Measurements from ENCODE around the gene COL6A3.
"Not testable (repeated sequence)": the region's sequence is repeated elsewhere in the genome, so short reads cannot be mapped to it uniquely, and the experiment has no call there.

COL6A3 gene

DNA sequence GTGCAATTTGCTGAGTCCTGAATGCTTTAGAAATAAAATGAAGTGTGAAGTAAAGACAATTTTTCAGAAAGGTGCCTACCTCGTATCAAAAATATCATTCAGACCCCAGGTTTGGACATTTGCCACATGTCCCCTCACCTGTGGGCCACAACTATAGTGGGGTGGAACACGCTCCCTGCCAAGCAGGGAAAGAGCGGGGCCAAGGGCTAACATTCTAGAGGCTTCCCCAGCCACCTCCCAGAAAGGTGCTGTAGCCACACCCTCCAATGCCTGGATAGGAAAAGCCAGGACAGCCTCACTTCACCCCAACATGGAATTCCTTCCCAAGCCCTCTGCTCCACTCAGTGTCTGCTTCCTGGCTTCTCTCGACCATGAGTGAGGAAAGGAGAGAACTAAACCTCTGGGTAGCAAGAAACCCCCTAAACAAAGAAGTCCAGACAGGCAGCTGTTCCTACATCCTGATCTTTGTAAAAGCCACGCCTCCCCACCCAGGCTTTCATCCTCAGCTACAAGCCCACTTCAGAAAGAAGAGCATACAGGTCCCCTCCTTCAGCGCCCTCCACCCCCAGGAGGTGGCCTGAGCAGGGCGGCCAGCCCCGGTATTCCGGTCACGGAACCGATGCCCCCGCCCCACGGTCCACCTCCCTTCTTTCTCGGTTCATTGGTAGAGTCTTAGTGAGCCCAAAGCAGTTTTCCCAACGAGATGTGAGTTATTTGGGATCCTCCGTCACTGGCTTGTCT lies 2.1 kb downstream of the COL6A3 start:
- DNase-seq: no peak

DNA sequence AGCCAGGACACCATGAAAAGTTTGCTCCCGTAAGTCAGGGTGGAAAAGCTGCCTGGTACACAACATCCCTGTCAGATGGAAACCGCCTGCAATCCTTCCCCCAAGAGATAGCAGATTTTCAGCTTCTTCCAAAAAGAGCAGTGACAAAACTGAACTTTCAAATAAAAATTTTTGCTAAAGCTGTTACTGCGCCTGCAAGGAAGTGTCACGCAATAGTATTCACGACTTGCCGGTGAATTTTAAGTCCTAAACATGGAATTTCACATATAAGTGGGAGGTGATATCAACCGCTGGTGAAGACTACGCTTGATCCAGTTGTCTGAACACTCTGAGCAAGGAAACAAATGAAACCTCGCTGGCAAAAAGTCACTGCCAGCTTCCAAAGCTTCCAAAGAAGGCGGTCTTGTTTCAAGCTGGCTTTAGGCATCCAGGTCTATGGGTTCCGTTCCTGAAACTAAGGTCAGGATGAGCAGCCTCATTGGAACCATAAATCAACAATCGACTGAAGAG lies 2.8 kb downstream of the COL6A3 start:
- no peak for DNase-seq

DNA sequence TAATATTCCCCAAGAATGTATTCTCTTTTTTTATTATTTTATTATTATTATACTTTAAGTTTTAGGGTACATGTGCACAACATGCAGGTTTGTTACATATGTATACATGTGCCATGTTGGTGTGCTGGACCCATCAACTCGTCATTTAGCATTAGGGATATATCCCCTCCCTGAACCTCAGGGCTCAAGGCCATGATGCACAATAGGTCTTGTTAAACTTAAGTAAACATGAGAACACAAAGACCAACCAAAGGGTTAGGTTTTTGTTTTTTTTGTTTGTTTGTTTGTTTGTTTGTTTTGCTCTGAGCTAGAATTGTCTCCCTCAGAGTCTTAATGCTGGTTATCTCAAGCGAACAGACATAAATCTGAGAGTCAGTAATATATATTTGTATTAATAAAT lies 4.7 kb downstream of the COL6A3 start:
- not testable (repeated sequence) for DNase-seq

DNA sequence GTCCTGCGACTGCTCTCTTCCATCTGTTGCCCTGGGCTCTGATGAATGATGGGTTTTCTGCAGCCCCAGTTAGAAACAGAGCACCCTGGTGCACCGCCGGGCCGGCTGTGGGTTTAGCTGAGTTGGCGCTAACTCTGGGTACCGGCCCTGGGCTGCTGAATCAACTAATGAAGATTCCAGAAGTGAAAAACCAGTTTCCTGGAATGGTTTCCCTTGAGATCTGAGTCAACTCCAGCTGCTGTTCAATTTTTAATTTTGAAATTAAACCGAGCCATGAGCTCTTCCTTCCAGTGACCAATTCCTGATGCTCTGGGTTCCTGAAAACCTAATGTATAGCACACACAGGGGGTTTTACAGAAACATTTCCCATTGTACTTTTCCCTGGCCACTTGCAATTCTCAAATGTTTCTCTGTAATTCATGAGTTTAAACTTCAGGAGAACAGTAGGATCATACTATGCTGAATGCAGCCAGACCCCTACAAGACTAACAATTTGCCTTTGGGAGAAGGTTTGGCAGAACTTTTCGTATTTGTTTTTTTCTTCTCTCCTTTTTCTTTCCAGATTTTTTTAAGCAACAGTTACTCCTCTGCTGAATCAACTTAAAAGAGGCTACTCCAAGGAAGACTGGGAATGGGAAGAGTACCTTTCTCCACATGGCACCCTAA lies 5.5 kb downstream of the COL6A3 start:
- no peak for DNase-seq

DNA sequence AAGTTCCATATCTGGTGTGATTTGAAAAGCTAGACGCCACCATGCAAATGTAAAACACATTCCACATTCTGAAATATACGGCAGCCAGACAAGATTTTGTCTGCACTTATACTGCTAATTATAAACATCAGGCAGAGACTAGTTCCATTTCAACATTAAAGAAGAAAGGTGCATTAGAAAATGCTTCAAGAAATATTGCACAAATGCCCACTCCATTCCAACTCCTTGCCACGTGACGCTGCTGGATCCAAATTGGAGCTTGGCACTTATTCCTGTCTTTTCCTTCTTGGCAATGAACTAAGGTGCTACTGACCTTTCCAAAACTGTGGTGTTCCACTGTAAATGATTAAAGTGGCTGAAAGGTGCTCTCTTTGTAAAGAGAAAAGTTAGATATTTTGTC lies 6.3 kb downstream of the COL6A3 start:
- no peak for DNase-seq

DNA sequence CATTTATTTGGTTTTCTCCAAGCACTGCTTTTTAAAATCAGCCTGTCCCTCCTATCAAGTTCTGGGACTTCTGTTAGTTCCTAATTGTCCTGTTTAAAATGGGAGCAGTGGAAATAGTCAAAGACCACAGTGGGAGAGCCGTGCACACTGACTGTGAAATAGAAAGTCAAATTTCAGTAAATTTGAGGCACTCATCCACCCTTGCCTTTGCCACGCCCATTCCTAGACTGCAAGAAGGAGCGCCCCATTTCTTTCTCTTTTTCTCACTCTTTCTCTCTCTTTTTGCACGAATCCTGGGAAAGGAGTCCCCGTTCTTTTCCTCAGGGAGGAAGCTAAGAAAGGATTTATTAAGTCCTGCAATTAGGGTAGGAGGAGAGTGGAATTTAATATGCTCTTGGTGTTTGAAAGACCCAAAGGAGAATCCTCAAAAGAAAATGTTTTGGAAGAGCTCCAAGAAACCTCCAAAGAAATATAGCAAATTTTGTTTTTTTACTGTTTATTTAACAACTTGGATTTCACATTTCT lies 7.5 kb downstream of the COL6A3 start:
- no peak for DNase-seq

DNA sequence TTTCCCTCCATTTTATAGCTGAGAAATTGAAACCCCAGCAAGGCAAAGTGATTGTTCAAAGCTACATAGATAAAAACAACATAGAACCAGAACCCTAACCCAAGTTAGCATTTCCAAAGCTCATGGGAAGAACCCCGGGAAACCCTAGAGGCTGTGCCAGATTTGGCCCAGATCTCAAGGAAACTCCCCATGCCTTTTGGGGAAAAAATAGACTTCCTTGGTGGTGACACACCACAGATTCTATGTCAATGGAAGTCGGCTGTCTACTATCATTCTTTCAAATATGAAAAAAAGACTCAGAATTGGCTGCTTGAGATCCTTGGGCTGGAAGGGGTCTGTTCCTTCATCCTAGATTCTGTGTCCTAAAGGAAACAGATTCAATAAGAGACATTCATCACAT lies 8.4 kb downstream of the COL6A3 start:
- DNase-seq: no peak

DNA sequence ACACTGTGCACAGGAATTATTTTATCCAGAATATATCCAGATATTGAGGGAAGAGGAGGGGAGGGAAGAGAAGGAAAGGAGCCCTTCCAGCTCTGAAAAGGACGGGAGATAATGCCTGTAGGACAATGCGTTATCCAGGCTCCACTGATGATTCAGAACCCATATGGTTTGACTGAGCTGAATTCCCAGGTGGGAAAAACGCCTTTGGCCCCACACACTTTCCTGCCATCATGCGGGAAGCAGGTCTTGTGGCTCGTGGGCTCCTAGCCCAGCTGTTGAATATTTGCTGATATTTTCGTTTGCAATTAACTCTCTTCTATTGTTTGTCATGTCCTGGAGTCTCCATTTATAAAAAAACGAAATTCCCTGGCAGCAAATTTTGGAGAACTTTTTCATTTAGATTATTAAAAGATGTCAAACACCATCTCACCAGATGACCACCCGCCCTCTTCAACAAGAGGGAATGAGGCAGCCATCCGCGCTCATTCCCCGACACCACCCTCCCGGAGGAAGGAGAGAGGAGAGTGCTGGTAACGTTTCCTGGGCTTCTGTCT lies 8.9 kb downstream of the COL6A3 start:
- DNase-seq: no peak

DNA sequence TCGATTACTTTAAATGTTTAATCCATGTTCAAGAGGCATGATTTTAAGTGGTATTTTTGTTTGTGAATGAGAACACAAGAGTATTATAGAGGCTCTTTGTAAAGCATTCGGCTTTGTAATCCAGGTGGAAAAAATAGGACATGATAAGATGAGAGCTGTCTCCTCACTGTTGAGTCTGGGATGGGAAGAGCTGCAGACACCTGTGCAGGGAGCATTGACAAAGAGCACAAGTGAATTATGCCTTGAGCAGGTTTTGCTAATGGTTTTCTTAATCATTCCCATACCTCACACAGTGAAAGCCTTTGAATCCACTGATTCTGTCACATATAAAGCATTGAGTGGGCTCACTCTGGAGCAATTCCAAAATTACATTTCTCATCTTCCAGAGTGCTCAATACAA lies 9.6 kb downstream of the COL6A3 start:
- no peak for DNase-seq

DNA sequence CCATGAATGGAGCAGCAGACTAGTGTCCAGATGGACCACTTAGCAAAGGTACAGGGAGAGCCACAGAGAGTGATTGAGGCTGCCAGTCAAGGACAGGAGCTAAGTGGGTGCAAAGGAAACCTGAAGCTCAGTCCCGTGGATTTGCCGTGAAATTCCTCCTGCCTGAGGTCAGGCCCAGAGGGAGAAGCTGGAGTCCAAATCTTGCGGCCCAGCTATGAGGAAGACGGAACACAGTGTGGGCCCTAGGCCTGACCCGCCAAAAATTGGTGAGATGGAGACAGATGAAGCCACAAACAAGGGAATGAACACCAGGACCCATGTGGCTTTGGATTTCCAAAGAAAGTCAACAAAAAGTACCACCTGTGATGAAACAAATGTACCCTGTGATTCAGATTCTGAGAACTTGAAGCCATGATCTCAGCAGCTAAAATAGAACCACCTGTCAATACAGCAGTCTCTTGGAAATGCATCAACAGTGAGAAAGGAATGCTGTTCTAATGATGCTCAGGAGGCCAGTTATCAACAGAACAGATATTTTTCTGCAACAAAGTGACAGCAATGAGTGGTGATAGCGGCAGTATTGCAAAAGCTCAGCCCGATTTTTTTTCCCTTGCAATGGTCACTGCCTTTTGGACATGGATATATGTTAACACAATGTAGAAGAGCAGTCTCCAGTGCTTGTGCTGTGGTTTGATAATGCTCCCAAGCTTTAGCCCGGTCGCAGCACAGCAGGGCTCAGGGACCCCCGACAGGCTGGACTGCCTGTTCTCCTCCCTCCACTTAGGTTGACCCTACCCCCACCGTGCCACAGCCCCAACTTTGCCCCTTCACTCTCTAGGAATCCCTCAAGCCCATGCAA lies 10.7 kb downstream of the COL6A3 start:
- DNase-seq: no peak

DNA sequence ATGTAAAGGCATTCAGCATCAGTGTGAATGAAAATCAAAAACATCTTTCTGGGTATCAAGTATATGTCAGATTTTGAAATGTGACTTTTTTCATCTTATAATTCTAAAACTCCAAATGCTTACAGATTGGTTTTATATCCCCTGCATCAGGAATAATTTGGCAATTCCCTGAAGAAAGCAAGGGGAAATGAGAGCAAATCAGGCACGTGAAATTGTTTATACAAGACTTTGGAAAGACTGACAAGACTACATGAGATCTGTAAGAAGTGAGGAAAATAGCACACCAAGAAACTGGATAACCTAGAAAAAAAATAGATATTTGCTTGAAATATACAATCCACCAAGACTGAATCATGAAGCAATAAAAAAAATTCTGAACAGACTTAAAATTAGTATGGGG lies 13.8 kb downstream of the COL6A3 start:
- DNase-seq: no peak

DNA sequence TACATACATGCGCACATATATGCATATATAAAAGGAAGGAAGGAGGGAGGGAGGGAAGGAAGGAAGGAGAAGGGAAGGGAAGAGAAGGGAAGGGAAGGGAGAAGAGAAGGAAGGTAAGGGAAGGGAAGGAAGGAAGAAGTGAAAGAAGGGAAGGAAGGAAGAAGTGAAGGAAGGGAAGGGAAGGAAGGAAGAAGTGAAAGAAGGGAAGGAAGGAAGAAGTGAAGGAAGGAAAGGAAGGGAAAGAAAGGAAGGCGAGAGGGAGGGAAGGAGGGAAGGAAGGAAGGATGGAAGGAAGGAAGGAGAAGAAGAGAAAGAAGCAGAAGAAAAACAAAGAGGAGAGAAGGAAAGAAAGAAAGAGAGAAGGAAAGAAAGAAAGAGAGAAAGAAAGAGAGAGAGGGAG lies 16.9 kb downstream of the COL6A3 start:
- DNase-seq: no peak

DNA sequence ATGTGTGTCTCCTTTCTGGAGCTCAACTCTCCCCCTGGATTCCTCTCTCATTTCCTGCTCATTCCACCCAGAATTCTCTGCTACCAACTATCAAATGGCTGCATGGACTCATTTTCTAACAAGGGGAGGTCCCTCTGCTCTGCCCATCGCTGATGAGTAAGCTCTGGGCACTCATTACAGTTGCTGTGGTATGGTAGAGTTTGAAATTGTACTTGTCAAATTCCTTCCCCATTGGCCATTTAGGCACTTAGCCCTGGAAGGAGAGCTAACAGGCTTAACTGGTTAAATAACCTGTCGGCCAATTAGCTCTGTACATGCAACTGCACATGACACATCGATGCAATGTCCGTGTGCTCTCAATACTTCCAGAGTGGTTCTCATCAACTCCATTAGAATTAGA lies 20.4 kb downstream of the COL6A3 start:
- DNase-seq: no peak

DNA sequence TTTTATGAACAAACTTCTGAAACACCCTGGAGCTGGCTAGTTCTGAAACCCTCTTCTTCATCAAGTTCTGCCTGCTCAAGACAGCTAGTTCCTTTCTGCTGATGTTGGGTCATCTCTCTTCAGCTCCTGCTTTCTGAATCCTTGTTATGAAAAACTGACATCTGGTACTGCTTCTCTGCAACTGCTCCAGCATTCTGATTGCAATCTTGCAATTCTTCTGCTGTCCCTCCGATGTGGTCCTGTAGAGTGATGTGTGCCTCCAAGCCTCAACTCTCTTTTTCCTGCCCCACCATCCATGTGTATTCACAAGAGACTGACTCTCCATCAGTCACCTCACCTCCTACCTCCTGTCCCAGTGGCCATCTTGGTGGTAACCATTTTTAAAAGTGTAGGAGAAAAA lies 21.8 kb downstream of the COL6A3 start:
- DNase-seq: no peak

DNA sequence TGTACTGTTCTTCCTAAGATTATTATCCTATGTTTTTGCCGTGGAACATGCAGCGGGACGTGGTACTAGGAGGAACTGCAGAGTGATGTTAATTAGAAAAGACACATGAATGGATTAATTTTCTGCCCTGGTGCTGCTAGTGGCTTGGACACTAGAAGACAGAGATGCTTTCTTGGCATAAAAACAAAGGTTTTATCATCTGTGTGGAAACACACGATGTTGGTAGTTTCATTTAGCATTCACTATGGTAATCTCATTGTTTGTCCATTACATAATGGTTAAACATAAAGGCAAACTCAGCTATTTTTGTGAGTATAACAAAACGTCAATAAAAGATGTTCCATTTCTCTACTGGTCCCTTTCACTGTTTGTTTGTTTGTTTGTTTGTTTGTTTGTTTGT lies 22.8 kb downstream of the COL6A3 start:
- DNase-seq: no peak

DNA sequence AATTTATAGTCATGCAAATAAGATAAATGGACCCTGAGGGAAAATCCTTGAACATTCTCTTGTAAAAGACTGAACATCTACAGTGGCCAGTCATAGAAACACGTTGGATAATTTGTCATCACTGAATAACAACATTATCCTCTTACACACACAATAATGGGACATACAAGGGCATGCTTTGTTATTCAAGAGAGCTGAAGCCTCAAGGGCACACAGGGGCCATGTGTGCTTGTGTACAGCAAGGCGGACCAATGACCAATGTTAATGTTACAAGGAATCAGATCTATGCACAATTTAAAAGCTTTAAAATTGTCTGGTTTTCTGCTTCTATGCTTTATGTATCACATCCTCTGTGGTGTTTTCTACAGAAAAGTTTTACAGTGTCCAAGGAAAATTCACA lies 23.7 kb downstream of the COL6A3 start:
- no peak for DNase-seq

DNA sequence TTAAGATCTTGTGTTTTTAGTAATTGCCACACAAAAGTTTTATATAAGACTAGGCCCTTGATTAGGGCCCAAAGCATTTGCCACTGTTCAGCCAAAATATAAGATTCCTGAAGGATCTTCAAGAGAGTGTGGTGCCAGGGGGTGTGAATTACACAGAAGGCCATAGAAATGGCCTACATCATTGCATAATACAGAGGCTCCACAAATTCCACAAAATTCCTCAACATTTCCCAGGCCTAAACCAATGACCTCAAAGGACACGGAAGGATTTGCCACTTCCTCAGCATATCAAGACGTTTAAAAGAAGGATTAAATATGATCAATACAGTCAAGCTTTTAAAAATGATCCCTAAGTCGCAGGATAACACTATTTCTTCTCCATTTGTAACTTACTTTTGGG lies 24.1 kb downstream of the COL6A3 start:
- no peak for DNase-seq

DNA sequence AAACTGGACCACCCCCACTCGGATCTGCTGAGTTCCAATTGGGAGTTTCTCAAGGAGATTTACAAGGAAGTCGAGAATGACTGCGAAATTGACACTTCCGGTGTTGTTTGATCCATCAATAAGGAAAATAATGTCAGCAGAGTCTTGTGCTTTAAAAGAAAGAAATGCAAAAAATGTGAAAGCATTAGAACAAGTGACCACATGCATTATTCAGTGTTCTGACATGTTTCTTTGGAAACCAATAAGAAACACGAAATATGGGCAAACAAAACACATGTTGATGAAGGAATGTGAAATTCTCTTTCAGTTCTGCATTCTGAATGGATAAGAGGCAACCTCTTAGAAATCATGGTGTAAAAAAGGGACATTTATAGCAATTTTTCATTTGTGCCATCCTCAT lies 25.9 kb downstream of the COL6A3 start:
- no peak for DNase-seq

DNA sequence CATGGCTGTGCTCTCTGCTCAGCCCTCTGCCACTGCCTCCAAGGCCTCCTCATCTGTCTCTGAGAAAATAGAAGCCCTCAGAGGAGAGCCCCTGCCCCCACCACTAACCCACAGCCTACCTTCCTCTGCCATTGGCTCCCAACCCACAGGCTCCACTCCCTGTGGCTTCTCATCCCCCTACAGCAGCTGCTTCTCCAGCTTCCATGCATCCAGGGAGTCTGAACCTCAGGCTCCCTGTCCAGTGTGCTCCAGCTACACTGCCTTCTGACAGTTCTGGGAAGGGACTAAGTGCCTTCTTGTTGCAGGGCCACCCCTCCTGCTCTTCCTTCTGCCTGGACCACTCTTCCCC lies 29.3 kb downstream of the COL6A3 start:
- no peak for DNase-seq

DNA sequence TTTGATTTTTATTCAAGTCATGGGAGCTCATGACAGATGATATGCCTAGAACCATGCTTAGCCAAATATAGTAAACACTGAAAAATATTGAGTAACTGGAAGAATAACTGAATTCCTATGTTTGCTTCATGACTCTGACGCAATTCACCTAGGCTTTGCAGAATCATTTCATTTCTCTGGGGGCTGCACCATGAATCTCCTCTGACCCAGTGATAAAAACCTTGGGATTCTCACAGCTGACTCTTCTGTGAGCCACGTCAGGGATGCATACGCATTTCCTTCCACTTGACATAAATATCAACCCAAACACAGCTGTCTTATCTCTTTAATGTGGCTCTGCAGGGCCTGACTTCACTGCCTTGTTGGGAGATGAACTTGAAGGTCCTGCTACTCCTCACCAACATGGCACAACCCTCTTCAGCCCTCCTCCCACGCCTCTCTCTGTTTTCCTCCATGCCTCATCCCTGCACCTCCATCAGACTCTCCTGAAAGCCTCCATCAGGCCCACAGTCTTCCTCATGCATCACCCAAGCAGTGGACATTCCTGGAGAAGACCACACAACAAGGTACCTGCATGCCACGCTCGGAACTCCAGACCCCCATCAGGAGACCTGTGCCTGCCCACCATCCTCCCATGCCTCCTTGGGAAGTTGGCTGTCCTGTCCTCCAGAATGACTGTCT lies 29.8 kb downstream of the COL6A3 start:
- no peak for DNase-seq

DNA sequence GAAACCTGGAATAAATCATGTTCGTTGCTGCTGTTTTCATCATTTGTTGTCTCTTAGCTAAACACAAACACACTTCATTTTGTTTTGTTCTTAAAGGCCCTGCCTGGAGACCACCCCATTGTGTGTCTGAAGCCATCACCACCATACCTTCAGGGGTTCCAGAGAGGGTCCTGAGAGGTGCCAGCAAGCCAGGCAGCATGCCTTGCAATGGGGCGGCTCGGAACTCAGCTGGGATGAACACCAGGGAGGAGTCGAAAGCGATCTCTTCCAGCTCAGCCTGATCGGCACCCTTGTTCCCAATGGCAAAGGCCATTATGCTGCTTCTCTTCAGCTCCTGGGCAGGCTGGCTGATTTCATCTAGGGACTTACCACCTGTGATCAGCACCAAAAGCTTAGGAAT lies 33.2 kb downstream of the COL6A3 start:
- no peak for DNase-seq

DNA sequence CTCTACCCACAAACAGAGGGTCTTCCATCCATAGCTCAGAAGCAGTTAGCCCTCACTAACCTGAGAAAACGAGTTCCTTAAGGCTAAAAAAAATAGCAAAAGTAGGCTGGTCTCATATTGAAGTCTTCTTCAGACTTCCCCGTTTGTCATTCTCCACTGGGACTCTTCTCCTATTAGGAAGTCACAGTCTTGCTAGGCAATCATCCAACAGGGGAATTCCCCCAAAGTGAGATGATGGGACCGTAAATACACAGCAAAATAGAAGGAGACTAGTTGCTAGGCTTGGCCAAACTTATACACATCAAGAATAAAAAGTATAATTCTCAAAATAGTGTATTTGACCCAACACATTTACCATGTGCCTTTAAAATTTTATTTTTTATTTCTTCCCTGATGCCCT lies 34.3 kb downstream of the COL6A3 start:
- DNase-seq: no peak

DNA sequence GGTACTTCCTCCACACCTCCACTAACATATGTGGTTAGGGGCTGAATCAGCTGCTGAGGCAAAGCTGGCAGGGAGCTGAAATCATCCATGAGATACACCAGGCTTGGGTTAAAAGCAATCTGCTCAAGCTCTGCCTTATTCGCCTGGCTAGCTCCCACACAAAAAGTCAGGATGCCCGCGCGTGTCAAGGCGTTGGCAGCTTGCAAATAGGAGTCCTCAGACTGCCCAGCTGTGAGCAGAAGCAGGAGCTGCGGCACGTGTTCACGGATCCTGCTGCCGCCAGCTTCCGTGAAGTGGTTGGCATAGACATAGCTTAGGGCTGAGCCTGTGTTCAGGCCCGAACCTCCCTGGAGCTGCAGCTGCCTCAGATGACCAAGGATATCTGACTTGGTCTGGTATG lies 35.3 kb downstream of the COL6A3 start:
- DNase-seq: no peak
